Measurements from ENCODE around the gene TMEM98.
A peak's percentile ranks its signal among the peaks of the same experiment; 100 is the strongest.
"Not testable (repeated sequence)": the region's sequence is repeated elsewhere in the genome, so short reads cannot be mapped to it uniquely, and the experiment has no call there.

Gene TMEM98

GRCh38 chr17:32941419-32942032, 13.6 kb downstream of the TMEM98 start:
- DNase-seq (ENCODE audit: low read depth in 2 of 3, low spot score in 1 of 3): no peak

GRCh38 chr17:32943206-32943605, 15.3 kb downstream of the TMEM98 start:
- no peak for DNase-seq (ENCODE audit: low read depth in 2 of 3, low spot score in 1 of 3)

- no peak for DNase-seq (ENCODE audit: low read depth in 2 of 3, low spot score in 1 of 3)
Observed at GRCh38 chr17:32943647-32944191, 15.8 kb downstream of the TMEM98 start.

GRCh38 chr17:32944248-32945020, 16.5 kb downstream of the TMEM98 start:
- no peak for DNase-seq (ENCODE audit: low read depth in 2 of 3, low spot score in 1 of 3)

- no peak for DNase-seq (ENCODE audit: low read depth in 2 of 3, low spot score in 1 of 3)
Observed at GRCh38 chr17:32946375-32947135, 18.6 kb downstream of the TMEM98 start.

GRCh38 chr17:32947736-32948135, 19.8 kb downstream of the TMEM98 start:
- DNase-seq (ENCODE audit: low read depth in 2 of 3, low spot score in 1 of 3): no peak

GRCh38 chr17:32949181-32949580, 21.2 kb downstream of the TMEM98 start:
- DNase-seq (ENCODE audit: low read depth in 2 of 3, low spot score in 1 of 3): no peak

- DNase-seq (ENCODE audit: low read depth in 2 of 3, low spot score in 1 of 3): not testable (repeated sequence)
Observed at GRCh38 chr17:32952491-32952890, 24.5 kb downstream of the TMEM98 start.

- DNase-seq (ENCODE audit: low read depth in 2 of 3, low spot score in 1 of 3): no peak
Observed at GRCh38 chr17:32953045-32953444, 25.1 kb downstream of the TMEM98 start.

GRCh38 chr17:32953857-32954256, 25.9 kb downstream of the TMEM98 start:
- no peak for DNase-seq (ENCODE audit: low read depth in 2 of 3, low spot score in 1 of 3)

GRCh38 chr17:32954477-32954876, 26.5 kb downstream of the TMEM98 start:
- DNase-seq (ENCODE audit: low read depth in 2 of 3, low spot score in 1 of 3): no peak

GRCh38 chr17:32955155-32955554, 27.2 kb downstream of the TMEM98 start:
- no peak for DNase-seq (ENCODE audit: low read depth in 2 of 3, low spot score in 1 of 3)

GRCh38 chr17:32956240-32956970, 28.5 kb downstream of the TMEM98 start:
- DNase-seq (ENCODE audit: low read depth in 2 of 3, low spot score in 1 of 3): no peak

GRCh38 chr17:32958418-32958817, 30.5 kb downstream of the TMEM98 start:
- DNase-seq (ENCODE audit: low read depth in 2 of 3, low spot score in 1 of 3): no peak

- no peak for DNase-seq (ENCODE audit: low read depth in 2 of 3, low spot score in 1 of 3)
Observed at GRCh38 chr17:32960815-32961214, 32.9 kb downstream of the TMEM98 start.

GRCh38 chr17:32962320-32962711, 34.4 kb downstream of the TMEM98 start:
- no peak for DNase-seq (ENCODE audit: low read depth in 2 of 3, low spot score in 1 of 3)

- DNase-seq (ENCODE audit: low read depth in 2 of 3, low spot score in 1 of 3): no peak
Observed at GRCh38 chr17:32964541-32964940, 36.6 kb downstream of the TMEM98 start.

GRCh38 chr17:32969231-32969630, 41.3 kb downstream of the TMEM98 start:
- DNase-seq (ENCODE audit: low read depth in 2 of 3, low spot score in 1 of 3): not testable (repeated sequence)

GRCh38 chr17:32970281-32970680, 42.3 kb downstream of the TMEM98 start:
- DNase-seq (ENCODE audit: low read depth in 2 of 3, low spot score in 1 of 3): no peak

GRCh38 chr17:32971171-32971570, 43.2 kb downstream of the TMEM98 start:
- peak in 2 of 3 donors; percentile 5 to 14 for DNase-seq (ENCODE audit: low read depth in 2 of 3, low spot score in 1 of 3)

GRCh38 chr17:32976131-32976530, 48.2 kb downstream of the TMEM98 start:
- DNase-seq (ENCODE audit: low read depth in 2 of 3, low spot score in 1 of 3): no peak

All from stimulated activated CD4-positive, alpha-beta T cell treated with anti-CD3 and anti-CD28 coated beads, Interleukin-12 subunit alpha, Interleukin-12 subunit beta, amount 100 ng/mL, for 48 hours (primary cell).